GM19193 (cell line): ENCODE data around the gene CSGALNACT2.

Source experiments
- POLR2A ChIP-seq: IDR thresholded peaks from 4 replicates; pipeline ENCODE4 v1.6.1; 2011; ENCODE audit not compliant: insufficient read depth, insufficient read length; ENCODE audit errors: extremely low read depth

Gene CSGALNACT2

GRCh38 chr10:43204943-43205671, 66.9 kb downstream of the CSGALNACT2 start:
- TF ChIP-seq POLR2A, result no peak

- TF ChIP-seq POLR2A, result no peak
Measured at GRCh38 chr10:43205681-43206390, 67.6 kb downstream of the CSGALNACT2 start.

- no peak for TF ChIP-seq POLR2A
Measured at GRCh38 chr10:43206391-43207235, 68.4 kb downstream of the CSGALNACT2 start.

- no peak for TF ChIP-seq POLR2A
Measured at GRCh38 chr10:43208147-43209073, 70.2 kb downstream of the CSGALNACT2 start.

- TF ChIP-seq POLR2A, result no peak
Measured at GRCh38 chr10:43209074-43209455, 70.8 kb downstream of the CSGALNACT2 start.

GRCh38 chr10:43209651-43210141, 71.5 kb downstream of the CSGALNACT2 start:
- no peak for TF ChIP-seq POLR2A

- no peak for TF ChIP-seq POLR2A
Measured at GRCh38 chr10:43210556-43210955, 72.3 kb downstream of the CSGALNACT2 start.

- no peak for TF ChIP-seq POLR2A
Measured at GRCh38 chr10:43211030-43211429, 72.8 kb downstream of the CSGALNACT2 start.

- TF ChIP-seq POLR2A, result no peak
Measured at GRCh38 chr10:43211431-43212042, 73.3 kb downstream of the CSGALNACT2 start.

GRCh38 chr10:43212043-43212721, 73.9 kb downstream of the CSGALNACT2 start:
- no peak for TF ChIP-seq POLR2A

- no peak for TF ChIP-seq POLR2A
Measured at GRCh38 chr10:43214071-43214955, 76.1 kb downstream of the CSGALNACT2 start.

GRCh38 chr10:43214956-43215561, 76.8 kb downstream of the CSGALNACT2 start:
- no peak for TF ChIP-seq POLR2A

- no peak for TF ChIP-seq POLR2A
Measured at GRCh38 chr10:43215758-43216455, 77.7 kb downstream of the CSGALNACT2 start.
